H9 (cell line): ENCODE results near the gene GRM1. TPM values are rescaled to one million over a fixed set of nuclear protein-coding genes. Genes with fewer than 3 reads are reported as not detected.

ENCODE experiments used
- DNase-seq: peaks from one replicate; pipeline ENCODE4 v3.0.0-alpha.2; 2017
- H2AFZ ChIP-seq: one replicate; pipeline ENCODE4 v1.6.1; 2013; ENCODE audit warnings: mild to moderate bottlenecking, low read length, control low read depth, moderate library complexity
- H2AK5ac ChIP-seq: 2 replicates; pipeline ENCODE4 v1.6.1; 2013; ENCODE audit warnings: low read length, control low read depth, mixed read lengths; ENCODE audit not compliant: insufficient read length
- H2BK120ac ChIP-seq: one replicate; pipeline ENCODE4 v1.6.1; 2013; ENCODE audit warnings: low read depth, mild to moderate bottlenecking, low read length, control low read depth, inconsistent platforms; ENCODE audit not compliant: poor library complexity, severe bottlenecking
- H2BK12ac ChIP-seq: 2 replicates; pipeline ENCODE4 v1.6.1; 2013; ENCODE audit warnings: low read length, control low read depth, mixed read lengths, low read depth; ENCODE audit not compliant: insufficient read length
- H2BK15ac ChIP-seq: 2 replicates; pipeline ENCODE4 v1.6.1; 2013; ENCODE audit warnings: low read depth, low read length, control low read depth
- H2BK20ac ChIP-seq: one replicate; pipeline ENCODE4 v1.6.1; 2013; ENCODE audit warnings: low read depth, mild to moderate bottlenecking, low read length, control low read depth, inconsistent platforms; ENCODE audit not compliant: poor library complexity, severe bottlenecking
- H2BK5ac ChIP-seq: 2 replicates; pipeline ENCODE4 v1.6.1; 2013; ENCODE audit warnings: low read length, control low read depth, mixed read lengths; ENCODE audit not compliant: insufficient read length
- H3K14ac ChIP-seq: 2 replicates; pipeline ENCODE4 v1.6.1; 2013; ENCODE audit warnings: low read length, control low read depth; ENCODE audit not compliant: insufficient read depth
- H3K18ac ChIP-seq: 2 replicates; pipeline ENCODE4 v1.6.1; 2013; ENCODE audit warnings: low read depth, mild to moderate bottlenecking, mixed read lengths, low read length, control low read depth; ENCODE audit not compliant: insufficient read length
- H3K23ac ChIP-seq: 2 replicates; pipeline ENCODE4 v1.6.1; 2013; ENCODE audit warnings: low read length, control low read depth, mixed read lengths, low read depth; ENCODE audit not compliant: insufficient read length
- H3K23me2 ChIP-seq: 2 replicates; pipeline ENCODE4 v1.6.1; 2013; ENCODE audit warnings: low read depth, mild to moderate bottlenecking, mixed read lengths, low read length, control low read depth; ENCODE audit not compliant: insufficient read length, poor library complexity, severe bottlenecking
- H3K27ac ChIP-seq: 2 replicates; pipeline ENCODE4 v1.5.1; 2013; ENCODE audit warnings: low read length, control low read depth, mixed read lengths, low read depth; ENCODE audit not compliant: insufficient read length
- H3K27me3 ChIP-seq: 2 replicates; pipeline ENCODE4 v1.6.1; 2013; ENCODE audit warnings: low read length, control low read depth, inconsistent platforms; ENCODE audit not compliant: insufficient read depth
- H3K4ac ChIP-seq: 2 replicates; pipeline ENCODE4 v1.6.1; 2013; ENCODE audit warnings: low read depth, mild to moderate bottlenecking, control low read depth, inconsistent platforms, low read length, moderate library complexity
- H3K4me1 ChIP-seq: 2 replicates; pipeline ENCODE4 v1.6.1; 2013; ENCODE audit warnings: low read length, control low read depth, inconsistent platforms; ENCODE audit not compliant: insufficient read depth
- H3K4me2 ChIP-seq: 2 replicates; pipeline ENCODE4 v1.6.1; 2013; ENCODE audit warnings: low read length, control low read depth, mixed read lengths; ENCODE audit not compliant: insufficient read length, insufficient read depth
- H3K56ac ChIP-seq: 2 replicates; pipeline ENCODE4 v1.6.1; 2013; ENCODE audit warnings: low read depth, mild to moderate bottlenecking, mixed read lengths, low read length, control low read depth; ENCODE audit not compliant: insufficient read length
- H3K79me1 ChIP-seq: 2 replicates; pipeline ENCODE4 v1.6.1; 2013; ENCODE audit warnings: low read depth, mild to moderate bottlenecking, moderate library complexity, low read length, control low read depth, inconsistent platforms; ENCODE audit not compliant: insufficient read depth, poor library complexity, severe bottlenecking
- H3K79me2 ChIP-seq: 2 replicates; pipeline ENCODE4 v1.6.1; 2013; ENCODE audit warnings: low read length, control low read depth, inconsistent platforms; ENCODE audit not compliant: insufficient read depth
- H3K9ac ChIP-seq: 2 replicates; pipeline ENCODE4 v1.6.1; 2013; ENCODE audit warnings: low read length, control low read depth, mixed read lengths; ENCODE audit not compliant: insufficient read length; ENCODE audit errors: extremely low read depth
- H3K9me3 ChIP-seq: one replicate; pipeline ENCODE4 v1.6.1; 2013; ENCODE audit warnings: low read depth, low read length, inconsistent platforms; ENCODE audit not compliant: control insufficient read depth
- H3T11ph ChIP-seq: one replicate; pipeline ENCODE4 v1.6.1; 2013; ENCODE audit warnings: mild to moderate bottlenecking, low read length, control low read depth, inconsistent platforms
- H4K20me1 ChIP-seq: one replicate; pipeline ENCODE4 v1.6.1; 2013; ENCODE audit not compliant: control insufficient read depth, insufficient read length, insufficient read depth
- H4K5ac ChIP-seq: 2 replicates; pipeline ENCODE4 v1.6.1; 2013; ENCODE audit warnings: low read depth, mild to moderate bottlenecking, mixed read lengths, low read length, control low read depth; ENCODE audit not compliant: insufficient read length
- H4K8ac ChIP-seq: replicated peaks from 2 replicates; pipeline ENCODE4 v1.6.1; 2013; ENCODE audit warnings: low read length, control low read depth, mixed read lengths, low read depth; ENCODE audit not compliant: insufficient read length
- H4K91ac ChIP-seq: 2 replicates; pipeline ENCODE4 v1.6.1; 2013; ENCODE audit warnings: low read depth, mild to moderate bottlenecking, moderate library complexity, mixed read lengths, low read length, control low read depth; ENCODE audit not compliant: insufficient read length
- H3K27ac Mint-ChIP-seq, 3 experiments: 2 replicates in 2 of 3; 3 replicates in 1 of 3; pipeline ENCODE4 v1.8.0; 2020 to 2021; ENCODE audit warnings: mixed read lengths in 3 of 3, mild to moderate bottlenecking in 1 of 3, moderate library complexity in 1 of 3
- H3K27me3 Mint-ChIP-seq: 2 replicates; pipeline ENCODE4 v1.8.0; 2021; ENCODE audit warnings: low read depth, mild to moderate bottlenecking, moderate library complexity, mixed read lengths
- H3K36me3 Mint-ChIP-seq, 3 experiments: 2 replicates in 2 of 3; 3 replicates in 1 of 3; pipeline ENCODE4 v1.8.0; 2020 to 2021; ENCODE audit warnings: low read depth in 3 of 3, mixed read lengths in 3 of 3; ENCODE audit not compliant: insufficient read depth in 1 of 3
- H3K4me1 Mint-ChIP-seq, 2 experiments: 2 replicates each; pipeline ENCODE4 v1.8.0; 2020; ENCODE audit warnings: mixed read lengths in 2 of 2
- H3K4me3 Mint-ChIP-seq, 2 experiments: 2 replicates in 1 of 2; 3 replicates in 1 of 2; pipeline ENCODE4 v1.8.0; 2020 to 2021; ENCODE audit warnings: mild to moderate bottlenecking in 2 of 2, mixed read lengths in 2 of 2, moderate library complexity in 1 of 2
- H3K9me3 Mint-ChIP-seq, 2 experiments: 2 replicates in 1 of 2; 3 replicates in 1 of 2; pipeline ENCODE4 v1.8.0; 2020; ENCODE audit warnings: mild to moderate bottlenecking in 2 of 2, mixed read lengths in 2 of 2, moderate library complexity in 1 of 2
- WGBS: extraction: QIAGEN DNeasy Blood & Tissue Kit; methylation state at CpG from one replicate; pipeline ENCODE4 v1.1.7; 2013; ENCODE audit warnings: missing lambda C conversion rate, low lambda C conversion rate, mixed read lengths; ENCODE audit not compliant: insufficient read length; ENCODE audit errors: extremely low coverage; 5-methylcytosine and 5-hydroxymethylcytosine counted together
- total RNA-seq: library from RNA; stranded (reverse); gene quantifications from 2 replicates; pipeline ENCODE4 v1.2.1, GENCODE V29; 2021
- TF ChIP-seq, protein P1 (sequence below): fragments of 200-600 bp; sonication (generic); conservative IDR thresholded peaks from 3 replicates; pipeline ENCODE4 v1.8.0; 2021; ENCODE audit warnings: antibody characterized with exemption, mild to moderate bottlenecking

GRM1 gene
- total RNA-seq, 1 experiment from 2014 or later: 0.39 TPM

DNA sequence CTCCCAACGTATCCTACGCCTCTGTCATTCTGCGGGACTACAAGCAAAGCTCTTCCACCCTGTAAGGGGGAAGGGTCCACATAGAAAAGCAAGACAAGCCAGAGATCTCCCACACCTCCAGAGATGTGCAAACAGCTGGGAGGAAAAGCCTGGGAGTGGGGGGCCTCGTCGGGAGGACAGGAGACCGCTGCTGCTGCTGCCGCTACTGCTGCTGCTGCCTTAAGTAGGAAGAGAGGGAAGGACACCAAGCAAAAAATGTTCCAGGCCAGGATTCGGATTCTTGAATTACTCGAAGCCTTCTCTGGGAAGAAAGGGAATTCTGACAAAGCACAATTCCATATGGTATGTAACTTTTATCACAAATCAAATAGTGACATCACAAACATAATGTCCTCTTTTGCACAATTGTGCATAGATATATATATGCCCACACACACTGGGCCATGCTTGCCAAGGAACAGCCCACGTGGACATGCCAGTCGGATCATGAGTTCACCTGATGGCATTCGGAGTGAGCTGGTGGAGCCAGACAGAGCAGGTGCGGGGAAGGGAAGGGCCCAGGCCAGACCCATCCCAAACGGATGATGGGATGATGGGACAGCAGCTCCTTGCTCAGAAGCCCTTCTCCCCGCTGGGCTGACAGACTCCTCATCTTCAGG lies 406.0 kb downstream of the GRM1 start:
- peaks cover 2 to 4% of the 10 kb centered on the region in 2 experiments for H3K4me1 Mint-ChIP-seq
- Histone ChIP-seq H2BK15ac (no peak overlapping the region), H3K23ac (no peak overlapping the region), H4K20me1 (no peaks in the 10 kb centered on the region), H3K4me2 (peak overlapping the region; percentile 66), H3T11ph (no peak overlapping the region), H2AFZ (no peak overlapping the region), H4K8ac (no peak overlapping the region), H3K9ac (no peak overlapping the region), H2BK20ac (no peak overlapping the region), H3K9me3 (no peaks in the 10 kb centered on the region), H3K4me1 (no peaks in the 10 kb centered on the region), H2BK5ac (no peak overlapping the region), H3K27me3 (peaks cover 7% of the 10 kb centered on the region; the same call in 1 of the 2 replicates), H3K27ac (no peak overlapping the region), H3K23me2 (peaks cover 8% of the 10 kb centered on the region), H2BK12ac (no peak overlapping the region), H4K91ac (no peak overlapping the region), H3K4ac (no peak overlapping the region), H4K5ac (no peak overlapping the region), H2AK5ac (no peak overlapping the region), H3K79me2 (no peaks in the 10 kb centered on the region), H2BK120ac (no peak overlapping the region), H3K56ac (no peak overlapping the region), H3K18ac (no peak overlapping the region), H3K79me1 (no peaks in the 10 kb centered on the region), H3K14ac (peak overlapping the region; percentile 60; the same call in 1 of the 2 replicates)
- H3K27ac Mint-ChIP-seq: no peak overlapping the region
- DNase-seq: no peak
- WGBS: no CpG with 5 or more reads among the region's 15 CpGs
- no peaks in the 10 kb centered on the region; a peak in 2 of 5 replicates for H3K9me3 Mint-ChIP-seq
- no peaks in the 10 kb centered on the region; a peak in 1 of 7 replicates for H3K36me3 Mint-ChIP-seq
- TF ChIP-seq, protein P1, sequence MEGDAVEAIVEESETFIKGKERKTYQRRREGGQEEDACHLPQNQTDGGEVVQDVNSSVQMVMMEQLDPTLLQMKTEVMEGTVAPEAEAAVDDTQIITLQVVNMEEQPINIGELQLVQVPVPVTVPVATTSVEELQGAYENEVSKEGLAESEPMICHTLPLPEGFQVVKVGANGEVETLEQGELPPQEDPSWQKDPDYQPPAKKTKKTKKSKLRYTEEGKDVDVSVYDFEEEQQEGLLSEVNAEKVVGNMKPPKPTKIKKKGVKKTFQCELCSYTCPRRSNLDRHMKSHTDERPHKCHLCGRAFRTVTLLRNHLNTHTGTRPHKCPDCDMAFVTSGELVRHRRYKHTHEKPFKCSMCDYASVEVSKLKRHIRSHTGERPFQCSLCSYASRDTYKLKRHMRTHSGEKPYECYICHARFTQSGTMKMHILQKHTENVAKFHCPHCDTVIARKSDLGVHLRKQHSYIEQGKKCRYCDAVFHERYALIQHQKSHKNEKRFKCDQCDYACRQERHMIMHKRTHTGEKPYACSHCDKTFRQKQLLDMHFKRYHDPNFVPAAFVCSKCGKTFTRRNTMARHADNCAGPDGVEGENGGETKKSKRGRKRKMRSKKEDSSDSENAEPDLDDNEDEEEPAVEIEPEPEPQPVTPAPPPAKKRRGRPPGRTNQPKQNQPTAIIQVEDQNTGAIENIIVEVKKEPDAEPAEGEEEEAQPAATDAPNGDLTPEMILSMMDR: no peak
- H3K27me3 Mint-ChIP-seq: peaks cover 29% of the 10 kb centered on the region
- peak overlapping the region; percentile 63 to 83 for H3K4me3 Mint-ChIP-seq
